ENCODE results near the gene ADCY4. TPM values are rescaled to one million over a fixed set of nuclear protein-coding genes. Genes with fewer than 3 reads are reported as not detected.

ADCY4 gene
- total and polyA plus RNA-seq, 2 donors (not counting 3 experiments of a cell fraction or from before 2014, with no cell fraction given) = 81.6 to 84.0 TPM

- TF ChIP-seq POLR2A (IDR thresholded peaks at IDR 0.05; ENCODE audit: low read depth, low read length) (peak; percentile 6), FOS (IDR thresholded peaks at IDR 0.05; ENCODE audit: borderline replicate concordance, insufficient read depth, low read length) (peak; percentile 33), JUN (IDR thresholded peaks at IDR 0.05; ENCODE audit: borderline replicate concordance, insufficient read depth, insufficient read length, low read depth) (peak; percentile 50), MYC (IDR thresholded peaks at IDR 0.05; ENCODE audit: low read depth, low read length) (no peak)
- DNase-seq (ENCODE audit: low read depth, low spot score) (no peak), FAIRE-seq (peak; percentile 56)
- H3K9ac ChIP-seq (replicated peaks; ENCODE audit: extremely low read depth, insufficient read depth, low read length) = no peak overlapping the region
- CTCF ChIA-PET = interaction anchor here (0.7 to 1.7 kb wide), 10 partner anchors 9 to 119 kb away, joined by 3 to 9 read pairs (median 4); partner anchors contain the start of gene CIDEB
- no peaks in the 10 kb centered on the region for H3K79me2 ChIP-seq (ENCODE audit: control insufficient read depth, insufficient read depth, low read length)
- POLR2A ChIA-PET = no interaction called here
- H3K4me2 ChIP-seq (ENCODE audit: insufficient read depth, low read length) = no peak overlapping the region
- H3K27me3 ChIP-seq (ENCODE audit: control insufficient read depth in 2 of 2, insufficient read depth in 2 of 2, low read length in 2 of 2) = no peaks in the 10 kb centered on the region
- H4K20me1 ChIP-seq (replicated peaks; ENCODE audit: control insufficient read depth, extremely low read depth, insufficient read depth, low read length) = no peaks in the 10 kb centered on the region
- H3K36me3 ChIP-seq (ENCODE audit: control insufficient read depth in 2 of 2, extremely low read depth in 1 of 2, insufficient read depth in 2 of 2, low read length in 2 of 2) = peaks cover 0 to 7% of the 10 kb centered on the region in 2 experiments
- BruUV-seq (replicated peaks) = no TSS peak
- dilution Hi-C loops (cut with MboI; ENCODE audit: extremely low pct_ligation_motif_present, low sequenced_read_pairs) (no loop called here), intact Hi-C loops (cut with micrococcal nuclease) (no loop called here)
- no peak overlapping the region for H3K27ac ChIP-seq (ENCODE audit: insufficient read depth, low read depth, low read length)
- no peaks in the 10 kb centered on the region for H3K9me3 ChIP-seq (replicated peaks; ENCODE audit: control insufficient read depth, insufficient read depth, low read length)
- H2AFZ ChIP-seq (ENCODE audit: low read depth, low read length) = no peak overlapping the region
- H3K4me3 ChIP-seq (replicated peaks in 1 of 3; ENCODE audit: insufficient read depth in 1 of 3, low read depth in 1 of 3, low read length in 3 of 3) = no peak overlapping the region
- H3K4me1 ChIP-seq (ENCODE audit: control insufficient read depth, extremely low read depth, insufficient read depth, low read length) = peaks cover 52% of the 10 kb centered on the region
- no peaks in the 10 kb centered on the region for H3K9me1 ChIP-seq (replicated peaks; ENCODE audit: control insufficient read depth, extremely low read depth, insufficient read depth, low read length)
Measured at GRCh38 chr14:24317141-24317928, 17.5 kb downstream of the ADCY4 start.

- Histone ChIP-seq H3K9ac (replicated peaks; ENCODE audit: extremely low read depth, insufficient read depth, low read length) (no peak overlapping the region), H2AFZ (ENCODE audit: low read depth, low read length) (peak overlapping the region; percentile 65), H3K4me1 (ENCODE audit: control insufficient read depth, extremely low read depth, insufficient read depth, low read length) (peaks cover 60% of the 10 kb centered on the region), H3K4me3 (replicated peaks in 1 of 3; ENCODE audit: insufficient read depth in 1 of 3, low read depth in 1 of 3, low read length in 3 of 3) (no peak overlapping the region), H3K9me1 (replicated peaks; ENCODE audit: control insufficient read depth, extremely low read depth, insufficient read depth, low read length) (no peaks in the 10 kb centered on the region), H3K27ac (ENCODE audit: insufficient read depth, low read depth, low read length) (no peak overlapping the region), H4K20me1 (replicated peaks; ENCODE audit: control insufficient read depth, extremely low read depth, insufficient read depth, low read length) (no peaks in the 10 kb centered on the region), H3K9me3 (replicated peaks; ENCODE audit: control insufficient read depth, insufficient read depth, low read length) (no peaks in the 10 kb centered on the region), H3K4me2 (ENCODE audit: insufficient read depth, low read length) (no peak overlapping the region), H3K36me3 (ENCODE audit: control insufficient read depth in 2 of 2, extremely low read depth in 1 of 2, insufficient read depth in 2 of 2, low read length in 2 of 2) (peaks cover 0 to 3% of the 10 kb centered on the region in 2 experiments), H3K79me2 (ENCODE audit: control insufficient read depth, insufficient read depth, low read length) (no peaks in the 10 kb centered on the region), H3K27me3 (ENCODE audit: control insufficient read depth in 2 of 2, insufficient read depth in 2 of 2, low read length in 2 of 2) (no peaks in the 10 kb centered on the region)
- CTCF ChIA-PET = interaction anchor here (1.3 to 1.7 kb wide), 4 partner anchors 8 to 120 kb away, joined by 4 to 9 read pairs (median 6); partner anchors contain the start of gene CIDEB
- POLR2A ChIA-PET = no interaction called here
- TF ChIP-seq MAX (IDR thresholded peaks at IDR 0.05; ENCODE audit: insufficient read depth, insufficient read length) (no peak), CTCF (IDR thresholded peaks at IDR 0.05; ENCODE audit: extremely low read depth in 1 of 2, insufficient read depth in 1 of 2, low read depth in 1 of 2, low read length in 2 of 2) (no peak), MYC (IDR thresholded peaks at IDR 0.05; ENCODE audit: low read depth, low read length) (no peak), GATA2 (IDR thresholded peaks at IDR 0.05; ENCODE audit: insufficient read depth, insufficient read length, low read depth, low read length) (no peak), POLR2AphosphoS5 (IDR thresholded peaks at IDR 0.05; ENCODE audit: insufficient read depth, low read depth, low read length) (no peak), FOS (IDR thresholded peaks at IDR 0.05; ENCODE audit: borderline replicate concordance, insufficient read depth, low read length) (no peak), JUN (IDR thresholded peaks at IDR 0.05; ENCODE audit: borderline replicate concordance, insufficient read depth, insufficient read length, low read depth) (no peak), EZH2 (IDR thresholded peaks at IDR 0.05; ENCODE audit: borderline replicate concordance, low read depth, low read length, severe bottlenecking) (no peak), POLR2A (IDR thresholded peaks at IDR 0.05; ENCODE audit: low read depth, low read length) (no peak)
- DNase-seq (ENCODE audit: low read depth, low spot score) (no peak), FAIRE-seq (no peak)
- no TSS peak for BruUV-seq (replicated peaks)
- intact Hi-C loops (cut with micrococcal nuclease) (no loop called here), dilution Hi-C loops (cut with MboI; ENCODE audit: extremely low pct_ligation_motif_present, low sequenced_read_pairs) (no loop called here)
Measured at GRCh38 chr14:24316597-24316950, 18.3 kb downstream of the ADCY4 start.
